HG02623 (cell line): ENCODE data around the gene AOPEP.

Source experiments
- ATAC-seq: cut with Tn5 transposase; IDR thresholded peaks from one replicate; pipeline ENCODE4 v1.9.1; 2021; ENCODE audit warnings: moderate library complexity; ENCODE audit not compliant: unreplicated experiment

AOPEP gene

GRCh38 chr9:94887721-94888120, 161.2 kb downstream of the AOPEP start:
- no peak for ATAC-seq

DNA sequence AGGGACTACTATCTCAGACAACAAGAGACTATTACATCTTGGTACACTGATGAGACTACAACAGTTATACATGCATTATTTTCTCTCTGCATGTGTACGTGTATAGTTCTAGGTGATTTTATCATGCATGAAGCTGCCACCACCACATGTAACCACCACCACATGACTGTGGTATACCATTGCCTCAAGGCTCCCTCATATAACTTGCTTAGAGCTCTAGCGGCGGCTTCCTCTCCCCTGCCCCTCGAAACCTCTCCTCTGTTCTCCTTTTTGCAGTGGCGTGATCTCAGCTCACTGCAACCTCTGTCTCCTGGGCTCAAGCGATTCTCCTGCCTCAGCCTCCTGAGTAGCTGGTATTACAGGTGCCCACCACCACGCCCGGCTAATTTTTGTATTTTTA, 162.3 kb downstream of the AOPEP start:
- ATAC-seq = no peak

DNA sequence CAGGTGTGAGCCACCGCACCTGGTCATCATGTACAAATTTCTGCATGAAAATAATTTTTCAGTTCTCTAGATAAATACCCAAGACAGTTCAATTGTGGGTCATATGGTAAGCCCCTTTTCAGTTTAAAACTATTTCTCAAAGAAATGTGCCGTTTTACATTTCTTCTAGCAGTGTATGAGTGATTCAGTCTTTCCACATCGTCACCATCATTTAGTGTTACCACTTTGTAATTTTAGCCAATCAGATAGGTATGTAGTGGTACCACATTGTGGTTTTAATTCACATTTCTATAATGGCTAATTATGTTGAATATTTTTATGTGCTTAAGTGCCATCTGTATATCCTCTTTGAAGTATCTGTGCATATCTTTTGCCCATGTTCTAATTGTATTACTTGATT, 163.1 kb downstream of the AOPEP start:
- ATAC-seq = no peak

GRCh38 chr9:94891183-94891582, 164.7 kb downstream of the AOPEP start:
- ATAC-seq = no peak

DNA sequence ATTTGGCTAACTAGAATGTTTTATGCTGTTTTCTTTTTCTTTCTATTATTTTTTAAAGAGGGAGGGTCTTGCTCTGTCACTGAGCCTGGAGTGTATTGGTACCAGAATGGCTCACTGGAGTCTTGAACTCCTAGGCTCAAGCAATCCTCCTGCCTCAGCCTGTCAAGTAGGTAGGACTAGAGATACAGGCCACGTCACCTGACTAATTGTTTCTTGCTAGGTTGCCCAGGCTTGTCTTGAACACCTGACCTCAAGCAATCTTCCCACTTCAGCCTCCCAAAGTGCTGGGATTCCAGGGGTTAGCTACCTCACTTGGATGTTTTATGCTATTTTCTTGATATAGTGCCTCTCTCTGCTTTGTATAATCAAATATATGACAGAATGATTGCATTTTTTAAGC, 166.2 kb downstream of the AOPEP start:
- ATAC-seq = no peak

- no peak for ATAC-seq
Observed at GRCh38 chr9:94894094-94894699, 167.7 kb downstream of the AOPEP start.

DNA sequence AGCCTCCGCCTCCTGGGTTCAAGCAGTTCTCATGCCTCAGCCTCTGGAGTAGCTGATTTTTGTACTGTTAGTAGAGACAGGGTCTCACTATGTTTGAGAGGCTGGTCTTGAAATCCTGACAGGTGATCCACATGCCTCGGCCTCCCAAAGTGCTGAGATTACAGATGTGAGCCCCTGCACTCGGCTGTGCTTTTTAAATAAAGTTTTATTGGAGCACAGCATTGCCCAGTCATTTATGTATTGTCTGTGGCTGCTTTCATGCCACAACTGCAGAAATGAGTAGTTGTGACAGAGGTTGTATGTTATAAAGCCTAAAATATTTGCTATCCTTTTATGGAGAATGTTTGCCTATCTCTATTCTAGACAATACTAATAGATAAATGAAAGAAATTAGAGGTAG, 169.2 kb downstream of the AOPEP start:
- no peak for ATAC-seq

GRCh38 chr9:94896512-94896911, 170.0 kb downstream of the AOPEP start:
- no peak for ATAC-seq

DNA sequence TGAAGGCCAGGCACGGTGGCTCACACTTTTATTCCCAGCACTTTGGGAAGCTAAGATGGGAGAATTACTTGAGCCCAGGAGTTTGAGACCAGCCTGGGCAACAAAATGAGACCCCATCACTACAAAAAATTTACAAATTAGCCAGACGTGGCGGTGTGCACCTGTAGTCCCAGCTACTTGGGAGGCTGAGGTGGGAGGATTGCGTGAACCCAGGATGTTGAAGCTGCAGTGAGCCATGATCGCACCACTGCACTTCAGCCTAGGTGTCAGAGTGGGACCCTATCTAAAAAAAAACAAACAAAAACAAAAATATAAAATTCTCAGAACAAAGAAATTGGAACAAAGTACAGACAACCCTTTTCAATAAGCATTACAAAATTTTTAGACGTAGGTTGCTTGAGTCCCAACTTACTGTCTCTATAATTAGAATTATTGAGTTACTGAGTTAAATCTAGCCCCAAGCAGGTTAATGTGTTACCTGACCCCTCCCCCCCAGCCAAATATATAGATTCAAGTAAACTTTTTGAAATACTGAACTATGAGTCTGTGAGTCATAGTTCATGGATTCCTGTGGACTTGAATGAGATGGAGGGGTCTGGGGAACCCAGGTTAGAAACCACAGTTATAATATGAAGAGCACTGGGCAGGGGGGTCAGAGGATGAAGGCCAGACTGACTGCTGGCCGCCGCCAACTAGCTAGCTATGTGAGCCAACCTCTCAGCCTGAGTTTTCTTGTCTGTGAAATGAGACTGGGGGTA, 173.1 kb downstream of the AOPEP start:
- no peak for ATAC-seq

- no peak for ATAC-seq
Observed at GRCh38 chr9:94900222-94901018, 173.9 kb downstream of the AOPEP start.

DNA sequence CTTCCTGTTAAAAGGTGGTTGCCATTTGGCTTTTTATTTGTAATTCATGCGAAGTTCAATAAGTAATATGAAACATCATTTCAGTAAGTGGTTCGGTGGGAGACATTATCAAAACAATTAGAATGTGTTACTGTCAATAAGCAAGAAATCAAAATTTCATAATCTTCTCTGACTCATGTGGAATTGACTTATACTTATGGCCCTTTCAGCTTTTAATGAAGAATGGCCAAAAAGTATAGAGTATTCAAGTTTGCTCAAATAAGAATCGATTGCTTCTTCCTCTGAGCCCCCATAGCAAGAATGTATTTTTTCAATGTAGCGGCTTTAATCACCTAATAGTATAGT, 174.5 kb downstream of the AOPEP start:
- no peak for ATAC-seq

DNA sequence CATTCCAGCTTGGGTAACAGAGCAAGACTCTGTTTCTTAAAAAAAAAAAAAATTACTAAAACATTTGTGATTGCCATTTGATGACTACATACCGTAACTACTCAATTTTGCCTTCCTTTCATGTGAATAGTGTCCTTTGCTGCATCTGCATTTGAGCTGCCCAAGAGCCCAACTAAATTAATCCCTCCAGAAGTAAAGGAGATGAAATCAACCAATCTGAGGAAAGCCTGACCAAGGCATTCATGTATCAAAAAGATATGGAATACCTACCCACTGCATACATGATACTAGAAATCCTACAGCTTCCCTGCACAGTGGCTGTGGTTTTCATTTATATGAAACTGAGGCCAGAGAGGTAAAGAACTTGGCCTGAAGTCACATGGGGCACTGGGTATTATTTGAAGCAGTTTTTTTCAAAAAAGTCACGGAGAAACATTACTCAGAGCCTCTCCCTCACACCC, 177.5 kb downstream of the AOPEP start:
- no peak for ATAC-seq

- ATAC-seq = no peak
Observed at GRCh38 chr9:94904806-94905205, 178.3 kb downstream of the AOPEP start.

DNA sequence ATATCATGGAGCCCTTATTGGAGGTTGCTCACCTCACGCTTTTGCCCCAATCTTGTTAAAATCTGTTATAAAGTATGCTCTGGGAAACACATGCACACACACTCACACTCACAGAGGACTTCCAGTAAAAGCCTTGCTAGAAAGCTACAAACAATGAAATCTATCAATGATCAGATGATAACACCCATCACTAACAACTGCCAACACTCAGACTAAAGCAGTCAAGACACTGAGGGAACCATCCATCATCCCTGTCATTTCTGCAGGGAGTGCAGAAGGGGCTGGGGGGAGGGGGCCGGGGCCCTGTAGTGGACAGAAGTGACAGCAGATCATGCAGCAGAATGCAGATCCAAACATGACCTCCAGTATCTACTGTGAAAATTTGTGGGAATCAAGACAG, 179.1 kb downstream of the AOPEP start:
- no peak for ATAC-seq

DNA sequence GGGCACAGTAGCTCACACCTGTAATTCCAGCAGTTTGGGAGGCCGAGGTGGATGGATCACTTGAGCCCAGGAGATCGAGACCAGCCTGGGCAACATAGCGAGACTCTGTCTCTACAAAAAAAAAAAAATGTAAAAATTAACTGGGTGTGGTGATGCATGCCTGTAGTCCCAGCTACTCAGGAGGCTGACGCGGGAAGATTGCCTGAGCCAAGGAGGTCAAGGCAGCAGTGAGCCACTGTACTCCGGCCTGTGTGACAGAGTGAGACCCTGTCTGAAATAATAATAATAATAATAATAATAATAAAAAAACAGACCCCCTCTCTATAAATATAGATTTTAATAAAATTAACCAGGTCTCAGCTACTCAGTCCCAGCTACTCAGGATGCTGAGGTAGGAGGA, 179.7 kb downstream of the AOPEP start:
- ATAC-seq = no peak

DNA sequence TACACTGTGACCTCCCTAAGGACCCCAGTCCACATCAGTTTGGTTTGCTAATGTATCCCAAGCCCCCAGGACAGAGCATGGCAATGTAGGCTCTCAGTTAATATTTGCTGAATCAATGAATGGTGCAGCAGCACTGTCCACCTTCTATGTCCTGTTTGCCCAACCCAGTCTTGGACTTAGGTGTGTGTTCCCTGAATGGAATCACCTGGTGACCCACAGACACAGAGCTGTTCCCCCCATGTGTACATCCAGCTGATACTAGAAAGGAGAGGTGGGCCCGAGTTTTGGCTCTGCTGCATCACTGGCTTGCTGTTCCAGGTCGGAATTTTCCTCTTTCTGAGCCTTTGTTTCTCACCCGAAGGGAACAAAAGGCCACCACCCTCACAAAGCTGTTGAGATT, 180.2 kb downstream of the AOPEP start:
- no peak for ATAC-seq

DNA sequence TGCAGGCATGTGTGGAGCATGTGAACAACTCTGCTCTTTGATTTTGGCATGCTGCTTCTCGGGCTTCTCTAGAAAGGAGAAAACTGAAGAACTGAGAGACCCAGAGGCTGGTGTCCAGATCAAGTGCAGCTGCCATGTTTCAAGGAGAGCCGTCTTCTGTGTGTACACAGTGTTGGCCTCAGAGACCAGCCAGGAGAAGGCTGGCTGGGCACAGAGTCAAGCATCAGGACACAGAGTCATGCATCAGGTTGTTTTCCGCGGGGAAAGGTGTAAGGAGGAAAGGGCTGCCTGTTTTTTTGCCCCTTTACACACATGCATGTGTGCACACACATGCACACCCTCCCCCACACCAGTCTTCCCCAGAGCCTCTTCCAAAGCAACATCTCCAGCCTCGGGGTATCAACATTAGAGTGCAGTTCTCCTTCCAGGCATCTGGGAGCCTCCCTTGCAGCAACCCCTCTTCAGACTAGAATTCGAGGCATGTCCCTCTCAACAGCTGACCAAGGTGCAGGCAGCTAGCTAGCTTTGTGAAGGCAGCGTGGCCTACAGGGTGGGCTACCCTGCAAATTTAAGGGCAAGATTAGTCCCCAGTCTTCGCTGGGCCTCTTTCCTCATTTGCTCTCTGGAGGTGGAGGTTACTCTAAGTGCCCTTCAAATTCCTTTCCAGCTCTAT, 180.9 kb downstream of the AOPEP start:
- ATAC-seq = no peak

DNA sequence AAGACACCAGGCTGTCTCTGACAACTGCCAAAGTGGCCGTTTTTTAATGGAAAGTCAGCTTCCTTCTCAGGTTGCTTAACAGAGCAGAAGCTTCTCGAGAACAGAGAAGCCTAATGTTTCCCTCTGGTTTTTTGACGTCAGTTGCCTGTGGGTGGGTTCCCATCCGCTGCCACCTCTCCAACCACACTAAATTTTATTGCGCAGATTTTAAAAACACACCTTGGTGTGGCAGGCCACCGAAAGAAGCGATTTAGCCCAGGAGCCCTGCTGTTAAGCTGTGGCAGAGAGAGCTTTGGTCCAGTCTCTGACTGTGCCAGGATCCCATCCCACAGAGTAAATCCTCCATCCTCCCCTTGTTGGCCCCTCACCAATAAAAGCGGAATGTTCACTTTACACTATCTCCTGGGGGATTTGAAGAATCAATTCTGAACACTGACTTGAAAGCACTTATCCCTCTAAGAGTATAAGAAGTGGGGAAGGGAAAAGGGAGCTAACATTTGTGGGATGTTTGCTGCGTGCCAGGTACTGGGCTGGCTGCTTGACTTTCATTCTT, 181.6 kb downstream of the AOPEP start:
- ATAC-seq = no peak

DNA sequence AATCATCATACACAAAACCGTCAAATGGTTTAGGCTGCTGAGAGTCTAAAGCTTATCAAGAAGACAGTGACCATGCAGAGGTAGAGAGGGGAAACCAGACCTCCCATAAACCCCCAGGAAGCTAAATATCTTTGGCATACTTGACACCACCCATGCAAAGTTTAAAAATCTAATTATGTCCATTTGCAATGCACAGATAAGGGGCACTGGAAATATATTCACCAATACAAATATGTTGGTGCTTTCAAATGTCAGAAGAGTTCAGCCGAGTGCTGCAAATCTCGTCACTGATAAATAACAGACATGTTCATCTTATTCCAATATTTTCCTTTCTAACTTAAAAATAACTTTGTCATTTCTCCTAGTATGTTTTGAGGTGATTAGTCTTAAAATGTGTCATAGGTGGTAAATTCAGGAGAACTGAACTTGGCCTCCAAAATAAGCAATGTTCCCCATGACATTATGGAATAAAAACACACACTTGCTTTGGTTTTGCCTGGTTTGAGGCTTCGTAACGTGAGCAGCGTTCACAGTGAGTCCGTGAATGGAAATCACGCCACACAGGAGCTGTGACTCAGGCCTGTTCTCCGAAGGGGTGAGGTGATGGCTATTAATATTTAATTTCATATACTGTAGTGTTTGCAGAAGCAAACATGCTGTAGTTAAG, 182.2 kb downstream of the AOPEP start:
- no peak for ATAC-seq

DNA sequence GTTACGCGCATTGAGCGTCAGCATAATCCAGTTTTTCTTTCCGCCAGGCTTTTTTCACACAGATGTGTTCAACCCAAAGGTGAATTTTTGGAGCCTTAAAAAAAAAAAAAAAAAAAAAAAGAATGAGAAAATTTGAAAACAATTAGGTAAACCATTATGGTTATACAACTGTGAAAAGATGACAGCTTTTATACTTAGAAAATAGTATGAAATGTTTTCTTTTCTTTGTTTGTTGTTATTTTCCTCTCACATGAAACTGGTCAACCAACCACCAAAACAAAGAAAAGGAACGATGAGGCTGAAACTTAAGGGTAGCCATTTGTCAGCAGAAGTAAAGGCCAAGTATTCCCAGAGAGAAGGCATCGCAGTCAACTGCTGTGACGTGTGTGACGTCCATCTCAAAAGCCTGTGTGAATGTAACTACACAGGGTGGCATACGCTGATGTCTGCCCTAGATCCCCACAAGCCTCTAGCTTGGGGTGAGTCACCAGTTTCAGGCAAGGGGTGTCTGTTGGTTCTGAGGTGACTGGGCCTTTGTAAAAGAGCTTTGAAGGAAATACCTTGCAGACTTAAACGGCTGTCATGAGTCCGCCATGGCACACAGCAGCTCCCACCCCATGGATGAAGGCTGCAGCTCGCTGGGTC, 182.9 kb downstream of the AOPEP start:
- ATAC-seq = no peak
